Right ventricle myocardium inferior (tissue), 1 donor: ENCODE results near the gene CCNQ. TPM values are rescaled to one million over a fixed set of nuclear protein-coding genes. Genes with fewer than 3 reads are reported as not detected.
A peak's percentile ranks its signal among the peaks of the same experiment; 100 is the strongest.

Source experiments
- ATAC-seq: fragments of 200-7000 bp; cut with Tn5 transposase; one replicate; pipeline ENCODE4 v1.9.1; 2020; ENCODE audit warnings: mild to moderate bottlenecking, moderate library complexity
- DNase-seq: peaks from one replicate; pipeline ENCODE4 v3.0.0; 2021; ENCODE audit errors: missing footprints
- intact Hi-C: fragments of 100-400 bp; cut with DNase I; formaldehyde crosslinking; loops from one replicate; pipeline ENCODE4 v1.11.0; 2022
- total RNA-seq: library from RNA; stranded (reverse); fragmentation: NEBNext Ultra II Directional; extraction: Animal tissue kit (Norgen Biotek cat#: 25700); gene quantifications from one replicate; pipeline ENCODE4 v1.2.1, GENCODE V29; 2021
- donor health status: DM: no; HTN: yes; CAD: no; lungs with severe emphysema.

Gene CCNQ
- total RNA-seq, 1 donor from 2014 or later, result 42.6 TPM

DNA sequence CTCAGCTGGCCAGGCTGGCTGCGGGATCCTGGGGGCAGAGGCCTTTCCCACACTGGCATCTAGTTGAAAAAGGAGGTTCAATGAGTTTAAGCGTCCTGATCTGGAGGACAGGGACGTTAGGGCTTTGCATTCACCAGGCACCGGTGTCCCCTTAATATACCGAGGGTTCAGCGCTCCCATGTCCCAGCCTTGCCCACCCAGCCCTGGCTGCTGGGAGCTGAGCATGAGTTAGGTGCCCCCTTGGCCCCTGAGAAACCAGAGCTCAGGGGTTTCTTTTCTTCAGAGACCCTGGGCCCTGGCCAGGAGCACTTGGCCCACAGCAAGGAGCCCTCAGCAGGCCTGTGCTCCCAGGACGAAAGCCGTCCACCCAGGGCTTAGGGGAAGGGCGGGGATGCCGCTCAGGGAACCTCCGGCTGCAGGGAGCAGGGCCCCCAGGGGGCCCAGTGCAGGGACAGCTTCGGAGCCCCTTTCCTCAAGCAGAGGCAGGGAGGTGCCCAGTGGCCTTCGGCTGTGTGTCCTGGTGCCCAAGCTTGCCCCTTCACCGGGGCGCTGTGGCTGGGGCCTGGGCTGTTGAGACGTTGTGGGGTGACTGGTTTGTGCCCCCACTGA, 27.2 kb upstream of the CCNQ start:
- DNase-seq, result no peak
- ATAC-seq, result no peak
- intact Hi-C loops, result no loop called here

DNA sequence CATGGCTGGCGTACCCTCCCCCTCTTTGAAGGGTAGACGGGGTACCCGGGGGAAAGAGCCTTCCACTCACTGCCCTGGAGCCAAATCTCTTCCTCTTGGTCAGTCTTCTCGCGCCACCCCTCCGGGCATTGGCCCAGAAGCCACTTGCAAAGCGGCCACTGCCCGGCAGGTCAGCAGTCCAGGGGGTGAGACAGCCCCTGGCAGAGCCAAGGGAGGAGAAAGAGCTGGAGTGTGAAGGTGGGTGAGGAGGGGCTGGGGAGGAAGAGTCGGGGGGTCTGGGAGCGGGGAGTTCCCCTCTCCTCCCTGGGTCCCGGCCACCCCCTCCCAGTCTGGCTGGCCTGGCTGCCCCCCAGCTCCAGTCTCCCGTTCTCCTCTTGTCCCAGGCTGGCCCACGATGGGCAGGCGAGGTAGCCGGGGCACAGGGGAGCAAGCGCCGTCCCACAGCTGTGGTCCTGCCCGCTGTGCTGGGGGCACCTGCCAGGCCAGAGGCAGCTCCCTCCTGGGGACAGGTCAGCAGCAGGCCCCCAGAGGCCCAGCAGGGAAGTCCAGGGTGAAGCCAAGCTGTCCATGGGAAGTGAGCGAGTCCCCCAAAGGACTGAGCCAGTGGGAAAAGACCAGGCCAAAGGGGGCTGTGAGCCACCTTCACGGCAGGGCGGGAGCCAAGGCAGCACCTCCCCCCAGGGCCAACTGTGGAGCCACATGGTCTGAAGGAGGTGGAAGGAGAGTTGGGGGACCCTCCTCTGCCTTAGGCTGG, 26.5 kb upstream of the CCNQ start:
- DNase-seq (no peak), ATAC-seq (no peak)
- intact Hi-C loops, result no loop called here

GRCh38 chrX:153624196-153625091, 25.5 kb upstream of the CCNQ start:
- ATAC-seq (no peak), DNase-seq (no peak)
- intact Hi-C loops, result no loop called here

- ATAC-seq (no peak), DNase-seq (no peak)
- intact Hi-C loops, result no loop called here
Measured at GRCh38 chrX:153623310-153624029, 24.5 kb upstream of the CCNQ start.

GRCh38 chrX:153622661-153623309, 23.8 kb upstream of the CCNQ start:
- no peak for ATAC-seq
- intact Hi-C loops, result no loop called here

GRCh38 chrX:153621949-153622598, 23.1 kb upstream of the CCNQ start:
- intact Hi-C loops, result no loop called here
- DNase-seq (no peak), ATAC-seq (no peak)

More at GRCh38 chrX:153622661-153623309, 23.8 kb upstream of the CCNQ start:
- DNase-seq, result no peak

GRCh38 chrX:153620576-153620975, 21.6 kb upstream of the CCNQ start:
- DNase-seq, result no peak
- no peak for ATAC-seq
- intact Hi-C loops, result no loop called here

- DNase-seq (no peak), ATAC-seq (no peak)
- intact Hi-C loops, result no loop called here
Measured at GRCh38 chrX:153614818-153615217, 15.9 kb upstream of the CCNQ start.

- DNase-seq, result no peak
- intact Hi-C loops, result no loop called here
Measured at GRCh38 chrX:153612413-153612812, 13.5 kb upstream of the CCNQ start.

GRCh38 chrX:153611298-153612095, 12.6 kb upstream of the CCNQ start:
- ATAC-seq, result no peak
- intact Hi-C loops, result no loop called here
- no peak for DNase-seq

More at GRCh38 chrX:153612413-153612812, 13.5 kb upstream of the CCNQ start:
- ATAC-seq, result no peak

- no peak for DNase-seq
- ATAC-seq, result no peak
- intact Hi-C loops, result no loop called here
Measured at GRCh38 chrX:153610836-153611213, 11.9 kb upstream of the CCNQ start.

DNA sequence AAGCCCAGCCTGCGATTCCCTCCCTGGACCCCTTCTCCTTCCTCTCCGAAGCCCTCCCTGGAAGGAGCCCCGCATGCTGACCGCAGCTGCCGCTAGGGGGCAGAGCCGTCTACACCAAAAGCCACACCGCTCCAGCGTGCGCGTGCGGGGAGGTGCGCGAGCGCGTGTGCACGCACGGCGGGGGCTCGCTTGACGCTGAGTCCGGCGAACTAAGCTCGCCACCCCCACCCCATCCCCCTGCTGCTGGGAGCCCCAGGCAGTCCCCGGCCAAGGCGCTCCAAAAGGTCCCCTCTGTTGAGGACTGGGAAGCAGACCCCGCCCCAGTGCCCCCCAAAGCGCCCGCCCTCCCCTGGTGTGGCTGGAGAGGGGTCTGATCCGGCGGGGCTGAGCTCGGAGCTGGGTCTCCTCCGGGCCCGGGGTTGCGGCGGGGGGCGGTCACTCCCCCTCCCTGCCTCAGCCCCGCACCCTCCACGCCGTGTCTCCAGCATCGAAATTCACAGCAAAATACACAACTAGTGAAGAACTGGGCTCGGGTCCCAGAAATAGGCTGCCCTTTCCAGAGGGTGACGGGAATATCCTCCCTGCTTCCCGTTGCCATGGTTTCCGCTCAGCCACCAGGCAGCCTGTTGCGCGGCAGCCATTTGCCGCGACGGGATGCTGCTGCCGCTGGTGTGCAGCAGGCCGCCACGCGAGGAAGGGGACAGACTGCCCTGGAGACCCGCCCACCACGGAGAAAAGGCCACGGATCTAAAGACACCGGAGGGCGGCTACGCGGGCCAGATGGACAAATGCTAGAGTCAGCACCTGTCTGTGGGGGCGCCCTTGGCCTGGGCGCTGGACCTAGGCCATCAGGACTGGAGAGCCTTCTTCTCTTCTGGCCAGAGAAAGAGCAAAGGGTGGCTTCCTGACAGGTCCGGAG, 11.2 kb upstream of the CCNQ start:
- peak; percentile 93 for ATAC-seq
- DNase-seq, result peak; percentile 88
- intact Hi-C loops, result loop anchor here (5.0 kb wide), 1 partner anchor 57 kb away; no protein-coding TSS in a partner anchor

- ATAC-seq, result no peak
- intact Hi-C loops, result loop anchor here (5.0 kb wide), 1 partner anchor 58 kb away; no protein-coding TSS in a partner anchor
- no peak for DNase-seq
Measured at GRCh38 chrX:153608806-153609205, 9.9 kb upstream of the CCNQ start.

DNA sequence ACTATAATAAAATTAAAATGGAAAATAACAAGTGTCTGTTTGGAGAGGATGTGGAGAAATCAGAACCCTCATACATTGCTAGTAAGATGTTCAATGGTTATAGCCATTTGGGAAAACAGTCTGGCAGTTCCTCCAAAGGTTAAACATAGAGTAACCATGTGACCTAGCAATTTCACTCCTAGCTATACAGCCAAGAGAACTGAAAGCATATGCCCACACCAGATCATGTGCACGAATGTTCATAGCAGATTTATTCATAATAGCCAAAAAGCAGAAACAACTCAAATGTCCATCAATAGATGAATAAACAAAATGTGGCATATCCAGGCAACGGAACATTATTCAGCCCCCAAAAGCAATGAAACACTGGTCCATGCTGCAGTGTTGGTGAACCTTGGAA, 9.4 kb upstream of the CCNQ start:
- DNase-seq (no peak), ATAC-seq (no peak)
- intact Hi-C loops, result loop anchor here (5.0 kb wide), 1 partner anchor 59 kb away; no protein-coding TSS in a partner anchor

DNA sequence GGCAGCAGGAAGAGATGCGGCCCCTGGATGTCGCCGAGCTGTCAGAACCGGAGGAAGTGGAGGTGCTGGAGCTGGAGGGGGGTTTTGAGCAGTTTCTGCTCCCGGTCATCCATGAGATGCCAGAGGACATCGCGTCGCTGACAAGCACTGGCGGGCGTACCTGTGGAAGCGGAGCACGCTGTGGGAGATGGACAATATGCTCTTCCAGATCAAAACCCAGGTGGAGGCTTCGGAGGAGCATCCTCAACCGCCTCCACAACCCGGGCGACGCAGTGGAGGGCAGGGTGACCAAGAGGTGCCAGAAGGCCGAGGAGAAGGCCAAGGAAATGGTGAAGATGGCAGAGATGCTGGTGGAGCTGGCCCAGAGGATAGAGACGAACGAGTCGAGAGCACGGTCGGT, 7.6 kb upstream of the CCNQ start:
- no peak for DNase-seq
- intact Hi-C loops, result loop anchor here (5.0 kb wide), 1 partner anchor 61 kb away; no protein-coding TSS in a partner anchor
- no peak for ATAC-seq
